ENCODE measurements around the gene ANKRD24.

Gene ANKRD24

GRCh38 chr19:4266253-4267000 lies 83.9 kb downstream of the ANKRD24 start:
- no peaks in the 10 kb centered on the region for H3K79me2 ChIP-seq (ENCODE audit: insufficient read depth, low read length)
- no peak overlapping the region for H3K4me2 ChIP-seq (ENCODE audit: low read depth, low read length, poor library complexity, severe bottlenecking)
- H3F3A ChIP-seq (ENCODE audit: insufficient read depth): no peaks in the 10 kb centered on the region
- TF ChIP-seq CTCF (IDR thresholded peaks at IDR 0.05; ENCODE audit: insufficient read depth, low read length, poor library complexity, severe bottlenecking): no peak
- no peak for TF ChIP-seq EZH2phosphoT487 (conservative IDR thresholded peaks at IDR 0.05; ENCODE audit: low read length)
- H3K36me3 ChIP-seq (ENCODE audit: low read length): peaks cover 2% of the 10 kb centered on the region; the same call in 1 of the 2 replicates
- H3K9ac ChIP-seq (ENCODE audit: low read length): no peak overlapping the region
- H4K20me1 ChIP-seq (ENCODE audit: low read depth, low read length): no peaks in the 10 kb centered on the region
- no peak overlapping the region for H3K27ac ChIP-seq (ENCODE audit: low read depth, low read length)
- no peaks in the 10 kb centered on the region for H3K9me2 ChIP-seq (replicated peaks; ENCODE audit: insufficient read depth, low read length)
- H3K4me3 ChIP-seq (ENCODE audit: insufficient read depth, low read length, poor library complexity, severe bottlenecking): no peak overlapping the region
- no peak overlapping the region for H2AFZ ChIP-seq (ENCODE audit: low read depth, low read length, severe bottlenecking)
- H3K9me3 ChIP-seq (ENCODE audit: insufficient read depth, low read length): no peaks in the 10 kb centered on the region
- H3K27me3 ChIP-seq (ENCODE audit: low read length): no peaks in the 10 kb centered on the region

- Histone ChIP-seq H3K79me2 (ENCODE audit: insufficient read depth, low read length) (no peaks in the 10 kb centered on the region), H4K20me1 (ENCODE audit: low read depth, low read length) (no peaks in the 10 kb centered on the region), H3K27me3 (ENCODE audit: low read length) (no peaks in the 10 kb centered on the region), H3K9ac (ENCODE audit: low read length) (no peak overlapping the region), H2AFZ (ENCODE audit: low read depth, low read length, severe bottlenecking) (no peak overlapping the region), H3K36me3 (ENCODE audit: low read length) (peaks cover 2% of the 10 kb centered on the region; the same call in 1 of the 2 replicates), H3K9me3 (ENCODE audit: insufficient read depth, low read length) (no peaks in the 10 kb centered on the region), H3K9me2 (replicated peaks; ENCODE audit: insufficient read depth, low read length) (no peaks in the 10 kb centered on the region), H3K4me2 (ENCODE audit: low read depth, low read length, poor library complexity, severe bottlenecking) (no peak overlapping the region), H3K27ac (ENCODE audit: low read depth, low read length) (no peak overlapping the region), H3F3A (ENCODE audit: insufficient read depth) (no peaks in the 10 kb centered on the region), H3K4me3 (ENCODE audit: insufficient read depth, low read length, poor library complexity, severe bottlenecking) (no peak overlapping the region)
- TF ChIP-seq EZH2phosphoT487 (conservative IDR thresholded peaks at IDR 0.05; ENCODE audit: low read length): no peak
- TF ChIP-seq CTCF (IDR thresholded peaks at IDR 0.05; ENCODE audit: insufficient read depth, low read length, poor library complexity, severe bottlenecking): peak; percentile 58
These were observed 84.8 kb downstream of the ANKRD24 start for GRCh38 chr19:4267101-4267900.

- Histone ChIP-seq H3K27me3 (ENCODE audit: low read length) (no peaks in the 10 kb centered on the region), H3K9me2 (replicated peaks; ENCODE audit: insufficient read depth, low read length) (no peaks in the 10 kb centered on the region), H3K9ac (ENCODE audit: low read length) (no peak overlapping the region), H3K27ac (ENCODE audit: low read depth, low read length) (no peak overlapping the region), H3K4me2 (ENCODE audit: low read depth, low read length, poor library complexity, severe bottlenecking) (no peak overlapping the region), H4K20me1 (ENCODE audit: low read depth, low read length) (no peaks in the 10 kb centered on the region), H3K4me3 (ENCODE audit: insufficient read depth, low read length, poor library complexity, severe bottlenecking) (no peak overlapping the region), H3K9me3 (ENCODE audit: insufficient read depth, low read length) (no peaks in the 10 kb centered on the region), H3K36me3 (ENCODE audit: low read length) (peaks cover under 1% of the 10 kb centered on the region; the same call in 1 of the 2 replicates), H3F3A (ENCODE audit: insufficient read depth) (no peaks in the 10 kb centered on the region), H2AFZ (ENCODE audit: low read depth, low read length, severe bottlenecking) (no peak overlapping the region), H3K79me2 (ENCODE audit: insufficient read depth, low read length) (no peaks in the 10 kb centered on the region)
- TF ChIP-seq EZH2phosphoT487 (conservative IDR thresholded peaks at IDR 0.05; ENCODE audit: low read length) (no peak), CTCF (IDR thresholded peaks at IDR 0.05; ENCODE audit: insufficient read depth, low read length, poor library complexity, severe bottlenecking) (no peak)
These were observed 85.7 kb downstream of the ANKRD24 start for GRCh38 chr19:4267901-4268815.
